Tibial nerve (tissue), 3 donors: ENCODE data around the gene TMEM123.

ENCODE experiments used
- CTCF ChIP-seq, 5 experiments: fragments of 200-600 bp in 3 of 5; fragments of 450-650 bp in 2 of 5; sonication (generic) in 3 of 5; IDR thresholded peaks; one replicate each; pipeline ENCODE4 v1.5.1; 2016 to 2019; ENCODE audit warnings: antibody characterized with exemption in 5 of 5, mild to moderate bottlenecking in 3 of 5, moderate library complexity in 2 of 5
- POLR2A ChIP-seq, 2 donors: fragments of 450-650 bp; IDR thresholded peaks; one replicate each; pipeline ENCODE4 v1.6.1; 2017; ENCODE audit warnings: antibody characterized with exemption in 2 of 2, mild to moderate bottlenecking in 2 of 2, moderate library complexity in 2 of 2

DNA sequence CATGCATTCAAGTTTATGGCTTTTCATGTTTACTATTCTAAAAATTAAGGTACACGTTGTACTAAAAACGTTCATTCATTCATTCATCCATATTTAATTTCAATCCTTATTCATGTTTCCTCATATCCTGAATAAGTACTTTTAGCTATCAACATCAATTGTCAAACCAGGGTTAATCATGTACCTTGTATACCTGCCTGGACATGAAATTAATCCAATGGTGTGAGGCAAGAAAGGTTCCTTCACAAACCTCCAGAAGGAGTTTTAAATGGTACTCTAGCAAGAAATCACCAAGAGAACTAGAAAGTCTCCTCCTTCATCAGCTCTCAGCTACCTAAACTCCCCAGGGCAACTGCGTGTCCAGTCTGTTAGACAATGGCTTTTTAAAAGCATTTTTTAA is 33.4 kb downstream of the TMEM123 start:
- TF ChIP-seq CTCF (IDR thresholded peaks at IDR 0.05) (no peak), POLR2A (IDR thresholded peaks at IDR 0.05) (no peak)
